ENCODE data around the gene PNPLA7. TPM values are rescaled to one million over a fixed set of nuclear protein-coding genes. Genes with fewer than 3 reads are reported as not detected.
"Not testable (repeated sequence)": the region's sequence is repeated elsewhere in the genome, so short reads cannot be mapped to it uniquely, and the experiment has no call there.

The PNPLA7 gene
- total RNA-seq (1 to 10 TPM; 6.5 to 8.9 TPM), polyA plus RNA-seq (1 to 10 TPM in 1 of 2 donors, under 1 TPM in 1; 0.79 to 8.8 TPM)
- long read RNA-seq, donor 1, partial matches to known transcripts, result 80 of 80 reads
- long read RNA-seq, donor 1, other reads (novel, unspliced or antisense), result 0 of 80 reads
- long read RNA-seq, donor 2, result 0 reads
- long read RNA-seq, donor 3, result 0 reads
- long read RNA-seq, donor 4, partial matches to known transcripts, result 69 of 69 reads
- long read RNA-seq, donor 4, other reads (novel, unspliced or antisense), result 0 of 69 reads
- long read RNA-seq, donor 5, result 0 reads

GRCh38 chr9:137550231-137550621 lies at the start of gene PNPLA7:
TSS of gene PNPLA7 (minus strand) at chr9:137550402. CDS start at chr9:137550197, 205 bp downstream.
- peak within 1 kb of the TSS; percentile 40 for H3K4me3 ChIP-seq
- no peak for TF ChIP-seq CTCF (IDR thresholded peaks at IDR 0.05; ENCODE audit: control extremely low read depth, extremely low read depth)
- H3K9ac ChIP-seq (ENCODE audit: insufficient read depth in 1 of 2, low read length in 2 of 2), result no peak within 1 kb of the TSS
- WGBS, 2 donors, result 2 to 3% methylated on average over 13 of the region's 13 CpGs
- H3K9me3 ChIP-seq (ENCODE audit: control insufficient read depth in 4 of 4, insufficient read depth in 3 of 4, low read length in 3 of 4), result no peaks in the 10 kb centered on the region
- DNase-seq, result peak; percentile 88 to 95 (median 89)
- no peaks in the 10 kb centered on the region for H3K27me3 ChIP-seq (ENCODE audit: control insufficient read depth in 3 of 3, insufficient read depth in 3 of 3, low read length in 2 of 3)
- ATAC-seq (ENCODE audit: insufficient read depth, low FRiP score), result peak; percentile 60
- H3K4me1 ChIP-seq (ENCODE audit: control insufficient read depth in 5 of 5, insufficient read depth in 5 of 5, low read length in 5 of 5), result peaks cover 0 to 15% (median 6%) of the 10 kb centered on the region in 5 donors
- H3K27ac ChIP-seq (ENCODE audit: low read depth in 1 of 2, low read length in 1 of 2), result peak within 1 kb of the TSS; percentile 69 to 87
- peaks cover 3 to 4% (median 3%) of the 10 kb centered on the region in 4 donors for H3K36me3 ChIP-seq (ENCODE audit: control insufficient read depth in 4 of 4, insufficient read depth in 4 of 4, low read length in 4 of 4)

DNA sequence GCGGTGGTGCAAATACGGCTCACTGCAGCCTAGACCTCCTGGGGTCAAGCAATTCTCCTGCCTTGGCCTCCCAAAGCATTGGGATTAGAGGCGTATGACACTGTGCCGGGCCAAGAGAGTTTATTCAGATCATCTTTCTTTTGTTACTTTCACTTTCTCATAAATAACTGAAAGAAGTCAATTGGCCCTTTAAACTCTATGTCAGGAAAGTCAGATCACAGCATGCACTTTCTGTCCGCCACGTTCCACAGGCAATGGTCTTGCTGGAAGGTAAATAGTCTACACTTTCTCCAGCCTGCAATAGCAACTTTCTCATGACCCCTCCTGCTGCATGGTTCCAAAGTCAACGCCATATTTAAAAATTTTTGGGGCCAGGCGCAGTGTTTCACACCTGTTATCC lies 48.7 kb upstream of the PNPLA7 start:
- Histone ChIP-seq H3K27ac (ENCODE audit: low read depth in 1 of 2, low read length in 1 of 2) (no peak overlapping the region), H3K9me3 (ENCODE audit: control insufficient read depth in 4 of 4, insufficient read depth in 3 of 4, low read length in 3 of 4) (no peaks in the 10 kb centered on the region), H3K4me1 (ENCODE audit: control insufficient read depth in 5 of 5, insufficient read depth in 5 of 5, low read length in 5 of 5) (no peaks in the 10 kb centered on the region), H3K36me3 (ENCODE audit: control insufficient read depth in 4 of 4, insufficient read depth in 4 of 4, low read length in 4 of 4) (no peaks in the 10 kb centered on the region), H3K4me3 (no peak overlapping the region), H3K27me3 (ENCODE audit: control insufficient read depth in 3 of 3, insufficient read depth in 3 of 3, low read length in 2 of 3) (no peaks in the 10 kb centered on the region), H3K9ac (ENCODE audit: insufficient read depth in 1 of 2, low read length in 2 of 2) (no peak overlapping the region)
- no peak for TF ChIP-seq CTCF (IDR thresholded peaks at IDR 0.05; ENCODE audit: control extremely low read depth, extremely low read depth)
- DNase-seq (no peak), ATAC-seq (ENCODE audit: insufficient read depth, low FRiP score) (no peak)
- WGBS, 2 donors, result 84 to 88% methylated on average over 8 of the region's 8 CpGs

- not testable (repeated sequence) for ATAC-seq (ENCODE audit: insufficient read depth, low FRiP score); H3K9me3 ChIP-seq (ENCODE audit: control insufficient read depth in 4 of 4, insufficient read depth in 3 of 4, low read length in 3 of 4); H3K4me3 ChIP-seq; H3K27ac ChIP-seq (ENCODE audit: low read depth in 1 of 2, low read length in 1 of 2); H3K27me3 ChIP-seq (ENCODE audit: control insufficient read depth in 3 of 3, insufficient read depth in 3 of 3, low read length in 2 of 3); H3K36me3 ChIP-seq (ENCODE audit: control insufficient read depth in 4 of 4, insufficient read depth in 4 of 4, low read length in 4 of 4); H3K9ac ChIP-seq (ENCODE audit: insufficient read depth in 1 of 2, low read length in 2 of 2); DNase-seq; H3K4me1 ChIP-seq (ENCODE audit: control insufficient read depth in 5 of 5, insufficient read depth in 5 of 5, low read length in 5 of 5)
- 89 to 97% methylated on average over 7 of the region's 7 CpGs for WGBS, 2 donors
Measured at GRCh38 chr9:137596577-137596976, 46.4 kb upstream of the PNPLA7 start.

GRCh38 chr9:137593176-137593575 lies 43.0 kb upstream of the PNPLA7 start:
- Histone ChIP-seq H3K9me3 (ENCODE audit: control insufficient read depth in 4 of 4, insufficient read depth in 3 of 4, low read length in 3 of 4) (no peaks in the 10 kb centered on the region), H3K4me1 (ENCODE audit: control insufficient read depth in 5 of 5, insufficient read depth in 5 of 5, low read length in 5 of 5) (peaks cover 0 to 19% (median 3%) of the 10 kb centered on the region in 5 donors), H3K9ac (ENCODE audit: insufficient read depth in 1 of 2, low read length in 2 of 2) (no peak overlapping the region), H3K27me3 (ENCODE audit: control insufficient read depth in 3 of 3, insufficient read depth in 3 of 3, low read length in 2 of 3) (no peaks in the 10 kb centered on the region), H3K4me3 (no peak overlapping the region), H3K36me3 (ENCODE audit: control insufficient read depth in 4 of 4, insufficient read depth in 4 of 4, low read length in 4 of 4) (peaks cover 0 to 4% (median 1%) of the 10 kb centered on the region in 4 donors), H3K27ac (ENCODE audit: low read depth in 1 of 2, low read length in 1 of 2) (no peak overlapping the region)
- no peak for TF ChIP-seq CTCF (IDR thresholded peaks at IDR 0.05; ENCODE audit: control extremely low read depth, extremely low read depth)
- peak; percentile 71 to 86 (median 75) for DNase-seq
- no peak for ATAC-seq (ENCODE audit: insufficient read depth, low FRiP score)
- WGBS, 2 donors, result 64 to 78% methylated on average over 12 of the region's 12 CpGs

Measured in lung (tissue), 16 donors.